GM12801 (cell line): ENCODE results near the gene CUX1.

ENCODE experiments used
- CTCF ChIP-seq: IDR thresholded peaks from one replicate; pipeline ENCODE4 v1.5.1; 2011; ENCODE audit warnings: control low read depth; ENCODE audit not compliant: insufficient read length; ENCODE audit errors: extremely low read depth

CUX1 gene

DNA sequence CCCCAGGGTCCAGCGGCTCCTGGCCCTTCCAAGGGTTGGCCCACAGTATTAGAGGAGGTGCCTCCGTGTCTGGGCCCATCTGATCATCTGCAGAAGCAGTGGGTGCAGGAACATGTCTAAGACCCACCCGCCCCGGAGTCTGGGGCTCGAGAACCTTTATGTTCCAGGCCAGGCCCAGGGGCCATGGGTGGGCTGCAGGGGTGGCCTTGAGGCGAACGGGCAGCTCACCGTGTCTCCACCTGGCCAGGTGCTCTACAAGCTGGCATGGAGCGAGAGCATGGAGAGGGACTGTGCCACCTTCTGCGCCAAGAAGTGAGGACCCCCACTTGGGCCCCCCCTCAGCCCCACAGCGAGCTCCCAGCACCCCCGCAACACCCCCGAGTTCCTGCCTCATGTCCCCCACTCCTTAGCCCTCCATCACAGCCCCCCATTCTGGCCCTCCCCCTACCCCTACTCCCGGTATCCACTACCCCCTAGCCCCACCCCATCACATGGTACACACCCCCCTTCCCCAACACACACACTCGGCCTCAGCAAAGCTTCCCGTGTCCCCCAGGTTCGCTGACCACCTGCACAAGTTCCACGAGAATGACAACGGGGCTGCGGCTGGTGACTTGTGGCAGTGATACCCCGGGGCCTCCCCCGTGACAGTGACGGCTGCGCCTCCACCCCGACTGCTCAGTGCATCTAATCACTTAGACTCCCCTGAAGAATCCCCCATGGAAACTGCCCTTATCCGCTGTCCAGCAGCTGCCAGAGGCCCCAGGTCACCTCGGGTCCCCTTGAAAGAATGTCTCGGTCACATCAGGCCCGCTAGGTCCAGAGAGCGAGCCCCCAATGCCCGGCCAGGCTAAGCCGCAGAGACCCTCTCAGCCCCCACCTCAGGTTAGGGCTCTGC lies 465.3 kb downstream of the CUX1 start:
- TF ChIP-seq CTCF, result no peak

DNA sequence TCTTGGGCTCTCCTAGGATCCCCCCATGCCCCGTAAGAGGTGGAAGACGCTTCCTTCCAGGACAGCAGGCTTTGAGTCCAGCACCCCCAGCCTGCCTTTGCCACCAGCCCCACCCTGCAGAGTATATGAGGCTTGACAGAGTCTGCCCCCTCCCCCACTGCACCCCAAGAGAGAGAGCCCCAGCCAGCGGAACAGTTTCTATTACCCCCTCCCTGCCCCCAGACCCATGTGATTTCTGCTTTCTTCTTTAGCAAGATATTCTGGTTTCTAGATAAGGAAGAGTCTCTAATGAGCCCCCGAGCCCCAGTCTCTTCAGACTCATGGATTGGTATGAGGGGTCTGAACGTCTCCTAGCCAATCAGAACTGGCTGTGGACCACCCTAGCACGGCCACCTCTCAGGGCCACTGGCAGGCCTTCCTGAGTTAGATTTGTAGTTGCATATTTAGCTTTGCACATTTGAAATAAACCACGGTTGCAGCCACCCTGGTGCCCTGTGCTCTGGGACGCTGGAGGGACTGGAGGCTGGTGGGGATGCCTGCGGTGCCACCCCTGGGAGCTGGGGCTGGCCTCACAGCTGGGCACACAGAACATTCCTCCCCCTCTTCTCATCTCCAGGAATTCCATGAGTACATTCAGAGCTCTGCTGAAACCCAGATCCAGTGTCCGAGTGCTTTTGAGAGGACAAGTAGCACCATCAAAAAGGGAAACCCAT lies 466.2 kb downstream of the CUX1 start:
- TF ChIP-seq CTCF, result no peak

GRCh38 chr7:102284399-102284798 lies 467.0 kb downstream of the CUX1 start:
- no peak for TF ChIP-seq CTCF

DNA sequence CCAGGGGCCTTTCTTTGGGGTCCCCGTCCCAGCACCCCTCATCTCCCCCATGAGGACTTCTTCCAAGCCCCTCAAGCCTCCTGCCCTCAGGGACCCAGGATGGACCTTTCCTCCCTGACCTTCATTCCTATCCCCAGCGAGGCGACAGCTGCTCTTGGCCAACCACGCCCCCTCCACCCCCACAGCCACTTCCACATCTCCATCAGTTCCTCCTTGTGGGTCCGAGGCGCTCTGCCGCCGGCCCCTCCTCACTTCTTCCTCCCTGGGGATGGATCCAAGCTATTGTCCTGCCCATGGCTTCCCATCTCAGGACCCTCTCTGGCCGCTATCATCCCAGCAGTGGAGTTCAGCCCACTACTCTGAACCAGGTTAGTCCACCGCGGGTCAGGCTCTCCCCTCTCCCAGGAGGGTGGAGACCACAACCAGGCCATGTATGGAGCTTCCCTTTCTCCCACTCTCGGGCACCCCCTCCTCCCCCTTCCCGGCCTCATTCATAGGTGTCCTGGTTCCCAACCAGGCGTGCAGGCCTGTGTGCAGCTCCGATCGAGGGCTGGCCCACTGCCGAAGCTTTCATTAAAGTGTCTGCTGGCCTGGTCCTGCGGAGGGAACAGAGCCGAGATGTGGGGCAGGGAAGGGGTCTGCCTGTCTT lies 467.6 kb downstream of the CUX1 start:
- no peak for TF ChIP-seq CTCF

GRCh38 chr7:102285540-102286236 lies 468.3 kb downstream of the CUX1 start:
- no peak for TF ChIP-seq CTCF

- TF ChIP-seq CTCF, result no peak
These were observed 469.0 kb downstream of the CUX1 start, which contains the start of gene SH2B2 for GRCh38 chr7:102286237-102287110. Gene SH2B2 (plus strand): TSS chr7:102286868. CDS start chr7:102300551, 13,683 bp downstream.
